ENCODE results near the gene AMH.

Gene AMH

DNA sequence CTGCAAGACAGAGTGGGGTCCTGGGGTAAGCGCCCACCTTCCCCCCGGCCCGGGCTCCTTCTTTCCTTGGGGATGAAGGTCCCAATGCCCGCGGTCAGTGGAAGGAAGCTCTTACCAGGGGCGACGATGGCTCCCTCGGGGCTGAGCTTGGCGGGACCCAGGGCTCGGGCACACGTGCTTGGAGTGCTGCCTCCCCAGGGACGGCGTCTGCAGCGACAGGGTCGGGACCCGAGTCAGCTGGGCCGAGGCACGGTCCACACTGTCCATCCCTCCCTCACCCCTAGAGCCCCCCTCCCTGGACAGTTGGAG, 3.6 kb downstream of the AMH start:
- no peaks in the 10 kb centered on the region for H3K9me3 ChIP-seq (ENCODE audit: insufficient read depth, low read depth, low read length)
- no peaks in the 10 kb centered on the region for H3K27me3 ChIP-seq (ENCODE audit: insufficient read depth, low read length, poor library complexity, severe bottlenecking)
- H3K9me2 ChIP-seq (replicated peaks; ENCODE audit: low read depth, low read length): no peaks in the 10 kb centered on the region
- no peak overlapping the region for H3K4me2 ChIP-seq (ENCODE audit: low read depth, low read length, poor library complexity, severe bottlenecking)
- no peak overlapping the region for H2AFZ ChIP-seq (ENCODE audit: low read length)
- no peaks in the 10 kb centered on the region for H3K79me2 ChIP-seq (ENCODE audit: insufficient read depth, low read length)
- no peaks in the 10 kb centered on the region for H4K20me1 ChIP-seq (ENCODE audit: insufficient read depth, low read length, poor library complexity, severe bottlenecking)
- TF ChIP-seq, protein P1, sequence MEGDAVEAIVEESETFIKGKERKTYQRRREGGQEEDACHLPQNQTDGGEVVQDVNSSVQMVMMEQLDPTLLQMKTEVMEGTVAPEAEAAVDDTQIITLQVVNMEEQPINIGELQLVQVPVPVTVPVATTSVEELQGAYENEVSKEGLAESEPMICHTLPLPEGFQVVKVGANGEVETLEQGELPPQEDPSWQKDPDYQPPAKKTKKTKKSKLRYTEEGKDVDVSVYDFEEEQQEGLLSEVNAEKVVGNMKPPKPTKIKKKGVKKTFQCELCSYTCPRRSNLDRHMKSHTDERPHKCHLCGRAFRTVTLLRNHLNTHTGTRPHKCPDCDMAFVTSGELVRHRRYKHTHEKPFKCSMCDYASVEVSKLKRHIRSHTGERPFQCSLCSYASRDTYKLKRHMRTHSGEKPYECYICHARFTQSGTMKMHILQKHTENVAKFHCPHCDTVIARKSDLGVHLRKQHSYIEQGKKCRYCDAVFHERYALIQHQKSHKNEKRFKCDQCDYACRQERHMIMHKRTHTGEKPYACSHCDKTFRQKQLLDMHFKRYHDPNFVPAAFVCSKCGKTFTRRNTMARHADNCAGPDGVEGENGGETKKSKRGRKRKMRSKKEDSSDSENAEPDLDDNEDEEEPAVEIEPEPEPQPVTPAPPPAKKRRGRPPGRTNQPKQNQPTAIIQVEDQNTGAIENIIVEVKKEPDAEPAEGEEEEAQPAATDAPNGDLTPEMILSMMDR (conservative IDR thresholded peaks at IDR 0.05; ENCODE audit: low read length): no peak
- no peak for TF ChIP-seq EZH2phosphoT487 (IDR thresholded peaks at IDR 0.05; ENCODE audit: borderline replicate concordance)
- peaks cover 23% of the 10 kb centered on the region; the same call in 1 of the 2 replicates for H3K36me3 ChIP-seq (ENCODE audit: insufficient read depth, low read length)
- no peak overlapping the region for H3K4me3 ChIP-seq (ENCODE audit: low read length, poor library complexity, severe bottlenecking)
- H3K4me1 ChIP-seq (ENCODE audit: insufficient read depth, low read length, poor library complexity, severe bottlenecking): no peaks in the 10 kb centered on the region
- H3K9ac ChIP-seq (ENCODE audit: low read depth, low read length, poor library complexity, severe bottlenecking): no peak overlapping the region
- no peaks in the 10 kb centered on the region for H3F3A ChIP-seq (ENCODE audit: low read depth)

DNA sequence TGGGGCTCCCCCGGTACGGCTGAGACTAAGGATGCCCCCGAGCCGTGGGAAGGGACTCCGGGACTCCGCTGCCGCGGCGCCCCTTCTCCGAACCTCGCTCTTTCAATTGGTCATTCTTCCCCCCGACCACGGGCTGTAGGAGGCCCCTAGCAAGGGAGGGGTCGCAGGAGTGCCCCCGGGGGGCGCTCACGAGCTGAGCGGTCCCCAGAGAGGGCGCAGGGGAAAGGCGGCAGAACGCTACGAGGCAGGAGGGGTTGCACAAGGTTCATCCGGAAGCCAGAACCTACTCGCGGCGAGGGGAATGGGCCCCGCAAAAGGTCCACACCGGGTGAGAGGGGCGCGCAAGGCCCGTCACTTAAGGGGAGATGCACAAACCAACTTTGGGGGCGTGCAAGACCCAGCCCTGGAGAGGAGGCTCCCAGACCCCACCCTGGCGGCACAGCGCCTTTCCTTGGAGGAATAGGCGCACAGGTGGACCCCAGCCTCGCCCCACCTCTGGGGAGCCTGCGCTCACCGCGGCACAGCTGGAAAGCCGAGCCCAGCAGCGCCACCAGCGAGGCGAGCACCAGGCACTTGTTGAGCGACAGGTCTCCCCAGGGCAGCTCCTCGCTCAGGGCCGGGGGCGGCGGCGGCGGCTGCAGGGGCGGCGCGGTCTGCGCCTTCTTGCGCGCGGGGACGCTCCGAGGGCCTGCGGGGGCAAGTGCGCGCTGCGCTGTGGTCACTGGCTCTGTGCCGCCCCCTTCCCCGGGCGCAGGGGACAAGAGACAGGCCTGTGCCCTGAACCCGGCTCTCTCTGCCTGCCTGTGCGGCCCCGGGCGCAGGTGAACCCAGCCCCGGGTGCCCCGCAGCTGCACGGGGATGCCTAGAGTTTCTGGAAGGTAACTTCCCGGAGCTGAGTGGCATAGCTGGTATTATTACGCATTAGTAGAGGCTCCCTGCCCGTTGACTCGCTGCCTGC, 4.3 kb downstream of the AMH start:
- Histone ChIP-seq H3K36me3 (ENCODE audit: insufficient read depth, low read length) (peaks cover 17% of the 10 kb centered on the region; the same call in 1 of the 2 replicates), H4K20me1 (ENCODE audit: insufficient read depth, low read length, poor library complexity, severe bottlenecking) (no peaks in the 10 kb centered on the region), H3K27me3 (ENCODE audit: insufficient read depth, low read length, poor library complexity, severe bottlenecking) (no peaks in the 10 kb centered on the region), H3K9me2 (replicated peaks; ENCODE audit: low read depth, low read length) (no peaks in the 10 kb centered on the region), H3F3A (ENCODE audit: low read depth) (no peaks in the 10 kb centered on the region), H3K4me3 (ENCODE audit: low read length, poor library complexity, severe bottlenecking) (no peak overlapping the region), H3K4me2 (ENCODE audit: low read depth, low read length, poor library complexity, severe bottlenecking) (no peak overlapping the region), H3K9me3 (ENCODE audit: insufficient read depth, low read depth, low read length) (no peaks in the 10 kb centered on the region), H3K9ac (ENCODE audit: low read depth, low read length, poor library complexity, severe bottlenecking) (no peak overlapping the region), H2AFZ (ENCODE audit: low read length) (no peak overlapping the region), H3K79me2 (ENCODE audit: insufficient read depth, low read length) (no peaks in the 10 kb centered on the region), H3K4me1 (ENCODE audit: insufficient read depth, low read length, poor library complexity, severe bottlenecking) (no peaks in the 10 kb centered on the region)
- no peak for TF ChIP-seq EZH2phosphoT487 (IDR thresholded peaks at IDR 0.05; ENCODE audit: borderline replicate concordance)
- TF ChIP-seq, protein P1 (conservative IDR thresholded peaks at IDR 0.05; ENCODE audit: low read length): peak; percentile 46

DNA sequence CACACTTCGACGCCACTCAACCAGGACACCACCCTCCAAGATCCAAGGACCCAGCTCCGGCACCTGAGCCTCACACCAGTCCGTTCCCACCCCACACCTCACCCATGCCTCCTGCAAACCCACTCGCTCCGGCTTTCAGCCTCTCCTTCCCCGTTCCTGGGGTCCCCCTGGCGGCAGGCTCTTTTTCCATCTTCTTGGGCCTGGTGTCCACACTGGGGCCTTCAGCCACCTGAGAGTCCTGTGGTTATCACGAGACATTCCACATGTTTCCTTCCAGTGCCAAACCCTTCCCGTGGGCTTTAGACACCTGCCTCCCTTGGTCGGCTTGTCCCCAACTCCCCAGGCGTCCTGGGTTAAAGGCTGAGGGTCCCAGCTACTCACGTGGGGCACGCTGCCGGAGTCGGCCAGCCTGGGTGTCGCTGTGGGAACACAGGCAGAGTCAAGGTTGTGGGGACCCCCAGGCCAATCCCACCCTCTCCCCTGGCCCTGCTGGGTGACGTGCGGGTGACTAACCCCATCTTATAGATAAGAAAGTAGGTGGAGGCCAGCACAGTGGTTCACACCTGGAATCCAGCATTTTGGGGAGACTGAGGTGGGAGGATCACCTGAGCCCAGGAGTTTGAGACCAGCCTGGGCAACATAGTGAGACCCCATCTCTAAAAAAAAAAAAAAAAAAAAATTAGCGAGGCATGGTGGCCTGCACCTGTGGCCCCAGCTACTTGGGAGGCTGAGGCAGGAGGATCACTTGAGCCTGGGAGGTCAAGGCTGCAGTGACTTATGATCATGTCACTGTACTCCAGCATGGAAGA, 5.1 kb downstream of the AMH start:
- H3K36me3 ChIP-seq (ENCODE audit: insufficient read depth, low read length): peaks cover 9% of the 10 kb centered on the region; the same call in 1 of the 2 replicates
- H3K27me3 ChIP-seq (ENCODE audit: insufficient read depth, low read length, poor library complexity, severe bottlenecking): no peaks in the 10 kb centered on the region
- no peak overlapping the region for H3K9ac ChIP-seq (ENCODE audit: low read depth, low read length, poor library complexity, severe bottlenecking)
- no peak overlapping the region for H3K4me3 ChIP-seq (ENCODE audit: low read length, poor library complexity, severe bottlenecking)
- H3K4me1 ChIP-seq (ENCODE audit: insufficient read depth, low read length, poor library complexity, severe bottlenecking): no peaks in the 10 kb centered on the region
- no peaks in the 10 kb centered on the region for H3K9me3 ChIP-seq (ENCODE audit: insufficient read depth, low read depth, low read length)
- H4K20me1 ChIP-seq (ENCODE audit: insufficient read depth, low read length, poor library complexity, severe bottlenecking): no peaks in the 10 kb centered on the region
- TF ChIP-seq EZH2phosphoT487 (IDR thresholded peaks at IDR 0.05; ENCODE audit: borderline replicate concordance): no peak
- TF ChIP-seq, protein P1 (conservative IDR thresholded peaks at IDR 0.05; ENCODE audit: low read length): no peak
- H2AFZ ChIP-seq (ENCODE audit: low read length): no peak overlapping the region
- no peak overlapping the region for H3K4me2 ChIP-seq (ENCODE audit: low read depth, low read length, poor library complexity, severe bottlenecking)
- no peaks in the 10 kb centered on the region for H3K9me2 ChIP-seq (replicated peaks; ENCODE audit: low read depth, low read length)
- H3F3A ChIP-seq (ENCODE audit: low read depth): no peaks in the 10 kb centered on the region
- no peaks in the 10 kb centered on the region for H3K79me2 ChIP-seq (ENCODE audit: insufficient read depth, low read length)

Measured in Loucy (cell line).